GM19438 (cell line): ENCODE results near the gene TMEM154.

Experiments
- ATAC-seq: cut with Tn5 transposase; IDR thresholded peaks from one replicate; pipeline ENCODE4 v1.9.1; 2021; ENCODE audit warnings: low read depth; ENCODE audit not compliant: unreplicated experiment

TMEM154 gene

DNA sequence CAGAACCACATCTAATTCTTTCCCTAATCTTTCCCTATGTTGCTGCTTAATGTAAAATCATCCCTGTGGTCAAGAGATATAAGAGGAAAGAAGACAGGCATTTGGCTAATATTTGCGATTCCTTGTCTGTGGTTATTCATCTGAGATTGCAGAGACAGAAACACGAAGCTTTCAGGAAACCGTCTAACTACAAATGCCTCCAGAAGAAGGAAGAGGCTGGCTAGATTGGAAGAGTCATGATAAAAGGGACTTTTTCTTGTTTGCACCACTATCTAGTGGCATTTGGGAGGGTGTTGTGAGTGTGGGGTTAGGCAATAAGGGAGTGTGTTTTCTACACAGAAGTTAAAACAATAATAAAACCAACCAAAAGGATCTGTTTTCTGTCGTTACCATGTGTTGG, 43.9 kb downstream of the TMEM154 start:
- no peak for ATAC-seq

GRCh38 chr4:152634110-152634760, 45.6 kb downstream of the TMEM154 start:
- no peak for ATAC-seq

- ATAC-seq: no peak
Observed at GRCh38 chr4:152633118-152633517, 46.7 kb downstream of the TMEM154 start.

GRCh38 chr4:152630324-152630723, 49.5 kb downstream of the TMEM154 start:
- ATAC-seq: no peak

DNA sequence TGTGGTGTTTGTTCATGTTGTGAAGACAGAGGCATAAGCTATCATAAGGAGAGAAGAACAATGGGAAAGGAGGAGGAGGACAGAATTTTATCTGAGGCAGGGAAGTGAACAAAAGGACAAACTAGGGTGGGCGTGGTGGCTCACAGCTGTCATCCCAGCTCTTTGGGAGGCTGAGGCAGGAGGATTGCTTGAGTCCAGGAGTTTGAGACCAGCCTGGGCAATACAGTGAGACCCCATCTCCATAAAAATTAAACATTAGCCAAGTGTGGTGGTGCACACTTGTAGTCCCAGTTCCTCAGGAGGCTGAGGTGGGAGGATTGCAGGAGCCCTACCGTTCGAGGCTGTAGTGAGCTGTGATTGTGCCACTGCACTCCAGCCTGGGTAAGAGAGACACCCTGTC, 49.9 kb downstream of the TMEM154 start:
- ATAC-seq: no peak

GRCh38 chr4:152628128-152628527, 51.7 kb downstream of the TMEM154 start:
- no peak for ATAC-seq

DNA sequence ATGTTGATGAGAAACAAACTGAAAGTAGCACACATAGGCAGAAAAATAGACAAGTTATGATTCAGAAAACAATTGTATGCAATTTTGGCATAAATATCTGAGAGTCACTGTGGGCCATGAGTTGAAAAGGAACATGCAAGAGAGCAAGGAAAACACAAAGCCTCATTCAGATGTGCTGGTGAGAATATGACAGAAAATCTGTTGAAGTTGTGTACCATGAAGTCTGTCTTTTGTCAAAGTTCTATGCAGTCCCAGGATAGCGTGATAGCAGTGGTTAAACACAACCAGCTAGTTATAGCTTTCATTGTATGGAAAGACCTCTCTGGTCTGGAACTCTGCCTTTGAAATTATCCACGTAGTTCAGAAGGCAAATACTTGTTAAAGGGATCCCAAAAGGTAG, 53.0 kb downstream of the TMEM154 start:
- ATAC-seq: no peak

DNA sequence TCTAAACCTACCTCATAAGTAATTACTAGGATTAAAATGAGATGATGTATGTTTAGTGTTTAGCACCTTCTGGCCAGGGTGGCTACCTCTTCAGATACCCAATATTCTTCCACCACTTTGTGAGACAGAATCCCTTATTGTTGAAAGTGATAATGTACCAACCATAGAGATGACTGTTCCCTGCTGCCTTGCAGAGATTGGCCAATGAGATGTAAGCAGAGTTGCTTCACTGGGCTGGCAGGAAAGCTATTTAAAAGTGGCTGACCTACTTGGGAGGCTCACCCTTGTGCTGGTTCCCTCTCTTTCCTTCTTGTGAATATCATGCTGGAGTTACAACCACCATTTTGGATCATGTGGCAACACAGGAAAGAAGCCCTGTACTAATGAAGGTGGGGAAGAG, 58.9 kb downstream of the TMEM154 start:
- ATAC-seq: no peak

- no peak for ATAC-seq
Observed at GRCh38 chr4:152620218-152620617, 59.6 kb downstream of the TMEM154 start.

- no peak for ATAC-seq
Observed at GRCh38 chr4:152619556-152619955, 60.2 kb downstream of the TMEM154 start.

GRCh38 chr4:152618971-152619370, 60.8 kb downstream of the TMEM154 start:
- ATAC-seq: no peak

GRCh38 chr4:152616804-152617203, 63.0 kb downstream of the TMEM154 start:
- no peak for ATAC-seq

- ATAC-seq: no peak
Observed at GRCh38 chr4:152613841-152614721, 65.7 kb downstream of the TMEM154 start.

DNA sequence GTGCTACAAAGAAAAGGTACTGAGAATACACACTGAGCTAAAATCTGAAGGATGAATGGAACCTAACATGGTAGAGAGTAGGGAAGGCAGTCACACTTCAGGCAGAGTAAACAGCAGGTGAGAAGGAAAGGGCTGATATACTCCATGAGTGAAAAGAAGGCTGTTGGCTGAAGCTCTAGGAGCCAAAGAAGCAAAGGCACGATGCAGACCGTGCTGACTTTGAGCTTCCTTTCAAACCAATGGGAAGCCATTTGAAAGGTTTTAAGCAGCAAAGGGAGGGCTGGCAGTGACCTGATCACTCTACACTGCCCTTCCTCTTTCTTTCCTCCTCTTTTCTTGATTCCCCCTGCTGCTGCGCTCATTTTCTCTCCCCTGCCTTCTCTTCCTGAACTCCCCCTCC, 66.4 kb downstream of the TMEM154 start:
- ATAC-seq: no peak

- no peak for ATAC-seq
Observed at GRCh38 chr4:152610131-152610530, 69.7 kb downstream of the TMEM154 start.

- ATAC-seq: no peak
Observed at GRCh38 chr4:152609481-152609880, 70.3 kb downstream of the TMEM154 start.

DNA sequence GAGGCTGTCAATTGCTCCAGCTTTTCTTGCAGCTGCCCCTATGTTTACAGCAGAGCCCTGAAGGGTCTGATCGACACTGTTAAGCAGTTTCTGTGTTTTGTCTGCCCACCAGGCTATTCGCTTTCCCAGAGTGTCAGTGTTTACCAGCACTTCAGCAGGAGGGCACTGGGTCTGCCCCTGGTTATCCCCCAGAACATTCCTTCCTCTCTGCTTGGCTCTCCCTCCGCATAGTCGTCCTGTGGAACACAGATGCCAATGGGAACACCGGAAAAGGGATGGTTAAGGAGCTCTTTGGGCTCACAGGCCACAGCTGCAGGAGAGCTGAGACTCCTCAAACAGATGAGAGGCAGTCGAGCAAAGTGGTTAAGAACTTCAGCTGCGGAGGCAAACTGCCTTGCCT, 72.6 kb downstream of the TMEM154 start:
- no peak for ATAC-seq

DNA sequence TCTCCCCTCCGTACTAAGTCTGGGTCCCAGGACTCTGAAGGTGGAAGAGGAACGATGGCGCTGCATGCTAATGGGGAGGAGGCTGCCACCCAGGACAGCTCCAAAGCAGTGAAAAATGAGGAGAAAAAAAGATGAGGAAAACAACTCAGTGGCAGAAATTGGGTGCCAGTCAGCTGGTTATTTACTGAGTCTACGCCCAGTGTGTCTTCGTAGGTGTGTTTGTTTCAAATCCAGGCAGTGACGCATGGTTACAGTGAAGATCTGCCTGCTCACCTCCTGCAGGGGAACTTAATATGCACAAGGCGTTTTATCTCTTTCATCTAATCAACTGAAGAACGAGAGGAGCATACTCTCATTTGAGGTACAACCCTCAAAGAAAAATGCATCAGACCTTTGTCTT, 73.0 kb downstream of the TMEM154 start:
- no peak for ATAC-seq

GRCh38 chr4:152605641-152606335, 74.0 kb downstream of the TMEM154 start:
- no peak for ATAC-seq

DNA sequence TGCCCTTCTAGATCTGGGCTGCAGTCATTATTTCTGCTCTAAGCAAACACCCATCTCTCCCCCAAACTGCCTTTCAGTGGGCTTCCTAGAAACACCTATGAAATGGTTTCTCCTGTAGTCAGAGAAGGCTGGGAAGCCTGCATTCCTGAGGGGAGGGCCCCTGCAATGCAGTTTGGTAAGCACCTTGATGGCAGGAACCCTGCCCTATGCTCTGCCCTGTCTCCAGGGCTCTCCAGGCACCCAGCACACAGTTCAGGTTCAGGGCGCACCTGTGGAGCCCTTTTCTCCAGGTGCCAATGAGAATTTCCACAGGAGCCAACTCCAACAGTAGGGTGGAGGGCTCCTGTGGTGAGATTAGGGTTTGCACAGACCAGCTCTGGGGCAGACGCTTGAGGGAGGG, 74.8 kb downstream of the TMEM154 start:
- ATAC-seq: no peak

DNA sequence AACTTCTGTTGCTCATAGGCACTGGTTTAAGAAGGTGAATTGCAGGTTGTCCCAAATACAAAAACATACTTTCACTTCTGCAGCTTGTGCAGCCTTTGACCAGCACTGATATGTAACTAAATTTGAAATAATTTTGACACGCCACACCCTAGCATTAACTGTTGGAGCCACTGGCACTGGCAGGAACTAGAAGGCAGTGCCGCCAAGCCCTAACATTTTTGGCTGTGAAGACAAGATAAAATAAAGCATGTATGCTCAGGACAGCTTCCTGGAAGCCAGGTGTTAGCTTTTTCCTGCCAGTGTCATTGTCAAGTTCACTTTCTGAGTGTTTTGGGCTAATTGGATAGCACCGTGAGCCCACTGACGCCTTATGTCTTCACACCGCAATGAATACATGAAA, 78.6 kb downstream of the TMEM154 start:
- ATAC-seq: no peak
